CD4-positive, alpha-beta memory T cell (primary cell): ENCODE data around the gene ITPKC. TPM values are rescaled to one million over a fixed set of nuclear protein-coding genes. Genes with fewer than 3 reads are reported as not detected.

Experiments
- CTCF ChIA-PET: fragments of 350-600 bp; sonication (Branson Sonifier 250); formaldehyde crosslinking; loops from one replicate; lab custom pipeline; 2021; ENCODE audit warnings: inconsistent platforms; ENCODE audit not compliant: partially characterized antibody; lab: Charles Lee
- POLR2A ChIA-PET: fragments of 350-600 bp; sonication (Branson Sonifier 250); formaldehyde crosslinking; loops from one replicate; lab custom pipeline; 2021; ENCODE audit not compliant: partially characterized antibody; lab: Charles Lee
- DNase-seq, 5 donors: peaks; one replicate each; pipeline versions ENCODE4 v3.0.0 to v3.0.0-alpha.2; 2020 to 2022; ENCODE audit warnings: mixed read lengths in 1 of 5
- H3K27ac ChIP-seq: one replicate; pipeline ENCODE4 v1.7.0; 2013; ENCODE audit warnings: low read depth, low read length
- H3K27me3 ChIP-seq: 2 replicates; pipeline ENCODE4 v1.7.0; 2013; ENCODE audit warnings: mild to moderate bottlenecking, low read length, moderate library complexity; ENCODE audit not compliant: insufficient read depth
- H3K36me3 ChIP-seq: 2 replicates; pipeline ENCODE4 v1.7.0; 2013; ENCODE audit warnings: mild to moderate bottlenecking, low read length, moderate library complexity; ENCODE audit not compliant: insufficient read depth
- H3K4me1 ChIP-seq: 2 replicates; pipeline ENCODE4 v1.7.0; 2013; ENCODE audit warnings: mild to moderate bottlenecking, low read length, moderate library complexity; ENCODE audit not compliant: insufficient read depth
- H3K4me3 ChIP-seq, 2 donors: one replicate each; pipeline ENCODE4 v1.7.0; 2013; ENCODE audit warnings: low read length in 2 of 2, mild to moderate bottlenecking in 1 of 2
- H3K9me3 ChIP-seq, 2 donors: one replicate each; pipeline ENCODE4 v1.7.0; 2013; ENCODE audit warnings: low read length in 2 of 2, control low read depth in 1 of 2; ENCODE audit not compliant: control insufficient read depth in 1 of 2
- H3K27ac Mint-ChIP-seq, 7 donors: one replicate each; pipeline ENCODE4 v1.8.0; 2020 to 2021; ENCODE audit warnings: mixed read lengths in 7 of 7, mild to moderate bottlenecking in 6 of 7, inconsistent platforms in 3 of 7, moderate library complexity in 3 of 7
- H3K27me3 Mint-ChIP-seq, 2 donors: one replicate each; pipeline ENCODE4 v1.8.0; 2020 to 2021; ENCODE audit warnings: mixed read lengths in 2 of 2
- H3K36me3 Mint-ChIP-seq, 2 donors: one replicate each; pipeline ENCODE4 v1.8.0; 2020 to 2021; ENCODE audit warnings: mixed read lengths in 2 of 2, inconsistent platforms in 1 of 2, mild to moderate bottlenecking in 1 of 2
- H3K4me1 Mint-ChIP-seq, 4 donors: one replicate each; pipeline ENCODE4 v1.8.0; 2020 to 2021; ENCODE audit warnings: mixed read lengths in 4 of 4, mild to moderate bottlenecking in 1 of 4
- H3K4me3 Mint-ChIP-seq, 8 donors: one replicate each; pipeline ENCODE4 v1.8.0; 2020 to 2021; ENCODE audit warnings: mixed read lengths in 8 of 8, mild to moderate bottlenecking in 7 of 8, moderate library complexity in 6 of 8, inconsistent platforms in 3 of 8
- H3K9me3 Mint-ChIP-seq, 8 donors: one replicate each; pipeline ENCODE4 v1.8.0; 2020 to 2021; ENCODE audit warnings: mixed read lengths in 8 of 8, mild to moderate bottlenecking in 5 of 8, inconsistent platforms in 3 of 8, moderate library complexity in 1 of 8
- intact Hi-C: fragments of 100-400 bp; cut with micrococcal nuclease; formaldehyde crosslinking; loops from one replicate; pipeline ENCODE4 v1.15.1; 2023
- polyA plus RNA-seq, 2 donors: library from polyadenylated mRNA; unstranded; fragments of 300-500 nt; fragmentation: Illumina TruSeq; gene quantifications; one replicate each; pipeline ENCODE4 v1.2.3, GENCODE V29; 2021
- total RNA-seq, 2 experiments: library from RNA; stranded (reverse); gene quantifications; one replicate each; pipeline ENCODE4 v1.2.3, GENCODE V29; 2021

Gene ITPKC
- total and polyA plus RNA-seq, 4 experiments from 2014 or later: 1.9 to 10.2 (median 7.6) TPM

GRCh38 chr19:40739030-40739839 lies 22.3 kb downstream of the ITPKC start:
- ChIA-PET CTCF (no interaction called here), POLR2A (no interaction called here)
- Histone ChIP-seq H3K4me3 (no peak overlapping the region), H3K4me1 (no peaks in the 10 kb centered on the region), H3K27ac (no peak overlapping the region), H3K27me3 (no peaks in the 10 kb centered on the region), H3K9me3 (no peaks in the 10 kb centered on the region), H3K36me3 (peaks cover 7% of the 10 kb centered on the region)
- Mint-ChIP-seq H3K4me1 (no peaks in the 10 kb centered on the region), H3K27me3 (no peaks in the 10 kb centered on the region), H3K9me3 (no peaks in the 10 kb centered on the region), H3K36me3 (peaks cover 16 to 27% of the 10 kb centered on the region in 2 donors), H3K27ac (peak overlapping the region in 2 of 7 donors; percentile 9 to 22), H3K4me3 (no peak overlapping the region)
- peak in 1 of 5 donors; percentile 28 for DNase-seq
- intact Hi-C loops: no loop called here

- Histone ChIP-seq H3K36me3 (peaks cover 2% of the 10 kb centered on the region), H3K27ac (no peak overlapping the region), H3K9me3 (no peaks in the 10 kb centered on the region), H3K27me3 (no peaks in the 10 kb centered on the region), H3K4me1 (no peaks in the 10 kb centered on the region), H3K4me3 (no peak overlapping the region)
- H3K4me3 Mint-ChIP-seq: no peak overlapping the region
- H3K27me3 Mint-ChIP-seq: no peaks in the 10 kb centered on the region
- POLR2A ChIA-PET: no interaction called here
- CTCF ChIA-PET: no interaction called here
- H3K4me1 Mint-ChIP-seq: no peaks in the 10 kb centered on the region
- intact Hi-C loops: no loop called here
- H3K27ac Mint-ChIP-seq: no peak overlapping the region
- DNase-seq: peak in 1 of 5 donors; percentile 22
- H3K36me3 Mint-ChIP-seq: peaks cover 12 to 22% of the 10 kb centered on the region in 2 donors
- H3K9me3 Mint-ChIP-seq: no peaks in the 10 kb centered on the region
Measured at GRCh38 chr19:40739871-40740703, 23.2 kb downstream of the ITPKC start.

DNA sequence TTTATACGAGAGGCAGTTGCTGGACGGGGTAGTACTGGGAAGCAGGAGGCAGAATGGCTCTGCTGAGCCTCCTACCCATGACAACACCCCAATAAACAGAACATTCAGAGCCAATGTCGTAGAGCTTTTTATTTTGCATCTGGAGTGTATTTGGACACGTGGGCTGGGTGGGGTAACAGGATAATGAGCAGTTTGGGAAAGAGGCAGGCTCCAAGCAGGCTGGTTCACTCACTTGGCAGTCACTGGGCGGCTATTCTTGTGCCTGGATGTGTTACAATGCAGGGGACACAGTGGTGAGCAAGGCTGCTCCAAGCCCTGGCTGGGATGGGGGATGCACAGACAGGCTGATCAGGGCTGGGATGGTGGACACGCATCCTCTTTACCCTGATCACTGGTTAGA lies 23.8 kb downstream of the ITPKC start:
- H3K4me1 Mint-ChIP-seq: no peaks in the 10 kb centered on the region
- POLR2A ChIA-PET: no interaction called here
- DNase-seq: no peak

GRCh38 chr19:40741527-40742390 lies 24.8 kb downstream of the ITPKC start:
- Histone ChIP-seq H3K4me1 (no peaks in the 10 kb centered on the region), H3K27ac (no peak overlapping the region), H3K27me3 (no peaks in the 10 kb centered on the region), H3K36me3 (no peaks in the 10 kb centered on the region), H3K9me3 (no peaks in the 10 kb centered on the region), H3K4me3 (no peak overlapping the region)
- H3K4me3 Mint-ChIP-seq: no peak overlapping the region
- H3K9me3 Mint-ChIP-seq: no peaks in the 10 kb centered on the region
- H3K36me3 Mint-ChIP-seq: peaks cover 5 to 14% of the 10 kb centered on the region in 2 donors
- ChIA-PET CTCF (interaction anchor here (1.2 to 1.5 kb wide), 2 partner anchors 78 to 79 kb away, joined by 6 read pairs; no protein-coding TSS in a partner anchor), POLR2A (interaction anchor here (0.8 to 1.7 kb wide), 3 partner anchors 9 to 51 kb away, joined by 3 to 6 read pairs (median 3); partner anchors contain the start of genes ACTMAP and RAB4B)
- H3K27me3 Mint-ChIP-seq: no peaks in the 10 kb centered on the region
- intact Hi-C loops: no loop called here
- H3K27ac Mint-ChIP-seq: peak overlapping the region in 5 of 7 donors; percentile 13 to 70 (median 59)
- no peaks in the 10 kb centered on the region for H3K4me1 Mint-ChIP-seq
- peak in 1 of 5 donors; percentile 9 for DNase-seq

More for the DNA sequence above, 23.8 kb downstream of the ITPKC start:
- Histone ChIP-seq H3K36me3 (no peaks in the 10 kb centered on the region), H3K9me3 (no peaks in the 10 kb centered on the region), H3K4me1 (no peaks in the 10 kb centered on the region), H3K27ac (no peak overlapping the region), H3K27me3 (no peaks in the 10 kb centered on the region), H3K4me3 (no peak overlapping the region)
- Mint-ChIP-seq H3K36me3 (peaks cover 6 to 16% of the 10 kb centered on the region in 2 donors), H3K27me3 (no peaks in the 10 kb centered on the region), H3K4me3 (no peak overlapping the region), H3K27ac (peak overlapping the region in 5 of 7 donors; percentile 15 to 74 (median 51)), H3K9me3 (no peaks in the 10 kb centered on the region)
- intact Hi-C loops: no loop called here
- CTCF ChIA-PET: no interaction called here

DNA sequence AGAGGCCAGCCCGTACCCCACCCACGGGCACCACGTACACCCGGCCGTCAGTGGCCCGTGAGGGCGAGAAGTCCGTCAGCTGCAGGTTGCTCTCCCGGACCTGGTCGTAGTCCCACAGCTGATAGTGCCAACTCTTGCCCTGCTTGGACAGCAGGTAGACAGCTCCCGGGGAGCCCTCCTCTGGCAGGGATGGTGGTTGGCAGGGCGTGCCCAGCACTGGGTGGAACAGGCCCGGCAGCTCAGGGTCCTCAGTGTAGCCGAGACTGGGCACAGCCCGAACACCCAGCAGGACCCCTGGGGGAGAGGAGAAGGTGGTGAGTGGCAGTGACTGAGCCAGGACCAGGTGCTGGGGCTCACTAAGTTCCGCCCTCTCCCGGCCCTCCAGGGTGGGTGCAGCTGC lies 25.6 kb downstream of the ITPKC start:
- Histone ChIP-seq H3K4me1 (no peaks in the 10 kb centered on the region), H3K27ac (no peak overlapping the region), H3K36me3 (no peaks in the 10 kb centered on the region), H3K9me3 (no peaks in the 10 kb centered on the region), H3K4me3 (no peak overlapping the region), H3K27me3 (no peaks in the 10 kb centered on the region)
- Mint-ChIP-seq H3K27me3 (no peaks in the 10 kb centered on the region), H3K27ac (no peak overlapping the region), H3K36me3 (peaks cover 5 to 13% of the 10 kb centered on the region in 2 donors), H3K4me1 (no peaks in the 10 kb centered on the region), H3K9me3 (no peaks in the 10 kb centered on the region), H3K4me3 (no peak overlapping the region)
- intact Hi-C loops: no loop called here
- ChIA-PET CTCF (interaction anchor here (1.2 to 1.5 kb wide), 2 partner anchors 77 to 80 kb away, joined by 6 read pairs; no protein-coding TSS in a partner anchor), POLR2A (interaction anchor here (0.8 to 1.7 kb wide), 3 partner anchors 8 to 51 kb away, joined by 3 to 6 read pairs (median 3); partner anchors contain the start of genes ACTMAP and RAB4B)
- DNase-seq: no peak

DNA sequence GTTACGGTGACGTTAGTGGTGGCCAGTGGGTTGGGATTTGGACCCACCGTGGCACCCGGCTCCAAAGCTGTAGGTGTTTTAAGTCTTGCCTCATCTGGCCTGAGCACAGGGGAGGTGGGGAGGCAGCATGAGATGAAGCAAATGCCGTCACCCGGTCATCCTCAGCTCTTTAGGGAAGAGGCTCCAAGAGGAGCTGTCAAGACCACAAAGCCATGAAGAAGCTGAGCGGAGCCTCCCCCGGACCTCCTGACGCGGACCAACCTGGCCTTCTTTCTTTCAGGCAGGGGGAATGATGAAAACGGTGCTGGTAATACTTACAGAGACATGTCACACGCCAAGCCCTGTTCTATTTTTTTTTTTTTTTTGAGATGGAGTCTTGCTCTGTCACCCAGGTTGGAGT lies 26.0 kb downstream of the ITPKC start:
- Mint-ChIP-seq H3K27me3 (no peaks in the 10 kb centered on the region), H3K27ac (no peak overlapping the region), H3K4me3 (no peak overlapping the region), H3K36me3 (peaks cover 5 to 10% of the 10 kb centered on the region in 2 donors), H3K9me3 (no peaks in the 10 kb centered on the region), H3K4me1 (no peaks in the 10 kb centered on the region)
- POLR2A ChIA-PET: interaction anchor here (0.7 to 1.7 kb wide), 3 partner anchors 26 to 35 kb away, joined by 3 to 7 read pairs (median 6); partner anchors contain the start of genes COQ8B, ITPKC and RAB4B
- Histone ChIP-seq H3K36me3 (no peaks in the 10 kb centered on the region), H3K4me1 (no peaks in the 10 kb centered on the region), H3K27me3 (no peaks in the 10 kb centered on the region), H3K9me3 (no peaks in the 10 kb centered on the region), H3K4me3 (no peak overlapping the region), H3K27ac (no peak overlapping the region)
- DNase-seq: no peak
- intact Hi-C loops: no loop called here
- CTCF ChIA-PET: interaction anchor here (1.2 to 1.5 kb wide), 3 partner anchors 64 to 80 kb away, joined by 3 to 6 read pairs (median 6); no protein-coding TSS in a partner anchor
